Measurements from ENCODE around the gene CORO2B.

- TF ChIP-seq CTCF (IDR thresholded peaks at IDR 0.05) (no peak), POLR2A (IDR thresholded peaks at IDR 0.05) (no peak)
Measured at GRCh38 chr15:68586274-68586961, 7.6 kb downstream of the CORO2B start.
